ENCODE data around the gene ROBO1.
"Not testable (repeated sequence)": the region's sequence is repeated elsewhere in the genome, so short reads cannot be mapped to it uniquely, and the experiment has no call there.

ROBO1 gene

DNA sequence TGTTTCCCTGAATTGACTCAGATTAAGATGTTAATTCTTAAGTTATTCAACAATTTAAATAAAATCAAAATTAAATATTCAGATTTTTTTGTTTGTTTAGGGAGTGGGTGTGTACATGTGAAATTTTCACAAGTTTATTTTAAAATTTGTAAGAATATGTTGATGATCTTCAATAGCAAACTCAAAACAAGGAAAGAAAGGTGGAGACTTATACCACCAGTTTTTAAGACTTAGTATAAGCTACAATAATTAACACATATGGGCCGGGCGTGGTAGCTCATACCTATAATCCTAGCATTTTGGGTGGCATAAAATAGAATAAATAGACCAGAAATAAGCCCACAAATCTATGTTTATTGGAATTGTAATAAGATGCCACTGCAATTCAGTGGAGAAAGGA is 1084.5 kb downstream of the ROBO1 start:
- no peak for DNase-seq (ENCODE audit: low read depth)

DNA sequence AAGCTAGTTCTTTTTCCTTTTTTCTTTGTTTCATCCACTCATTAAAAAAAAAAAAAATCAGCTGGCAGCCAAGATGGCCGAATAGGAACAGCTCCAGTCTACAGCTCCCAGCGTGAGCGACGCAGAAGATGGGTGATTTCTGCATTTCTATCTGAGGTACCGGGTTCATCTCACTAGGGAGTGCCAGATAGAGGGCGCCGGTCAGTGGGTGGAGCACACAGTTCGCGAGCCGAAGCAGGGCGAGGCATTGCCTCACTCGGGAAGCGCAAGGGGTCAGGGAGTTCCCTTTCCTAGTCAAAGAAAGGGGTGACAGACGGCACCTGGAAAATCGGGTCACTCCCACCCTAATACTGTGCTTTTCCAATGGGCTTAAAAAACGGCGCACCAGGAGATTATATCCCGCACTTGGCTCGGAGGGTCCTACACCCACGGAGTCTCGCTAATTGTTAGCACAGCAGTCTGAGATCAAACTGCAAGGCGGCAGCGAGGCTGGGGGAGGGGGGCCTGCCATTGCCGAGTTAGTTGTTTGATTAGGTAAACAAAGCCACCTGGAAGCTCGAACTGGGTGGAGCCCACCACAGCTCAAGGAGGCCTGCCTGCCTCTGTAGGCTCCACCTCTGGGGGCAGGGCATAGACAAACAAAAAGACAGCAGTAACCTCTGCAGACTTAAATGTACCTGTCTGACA is 1092.5 kb downstream of the ROBO1 start:
- DNase-seq (ENCODE audit: low read depth): not testable (repeated sequence)

GRCh38 chr3:78670746-78671145 is 1097.1 kb downstream of the ROBO1 start:
- no peak for DNase-seq (ENCODE audit: low read depth)

GRCh38 chr3:78670094-78670493 is 1097.7 kb downstream of the ROBO1 start:
- DNase-seq (ENCODE audit: low read depth): no peak

DNA sequence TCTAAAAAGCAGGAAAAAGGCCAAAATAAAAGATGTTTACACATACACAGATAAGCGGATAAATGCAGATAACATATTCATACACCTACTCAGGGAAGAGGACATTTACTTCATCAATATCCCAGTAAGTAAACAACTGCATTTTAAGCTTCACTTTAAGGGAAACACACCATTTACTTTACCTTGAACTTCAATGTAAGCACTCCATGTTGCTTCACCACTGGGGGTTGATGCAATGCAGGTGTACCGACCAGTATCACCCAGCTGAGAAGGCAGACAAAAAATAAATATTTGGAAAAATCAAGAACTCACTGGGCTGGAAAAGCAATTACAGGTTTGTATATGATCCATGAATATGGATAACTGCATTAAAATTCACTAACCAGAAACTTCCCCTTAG is 1099.5 kb downstream of the ROBO1 start:
- no peak for DNase-seq (ENCODE audit: low read depth)

DNA sequence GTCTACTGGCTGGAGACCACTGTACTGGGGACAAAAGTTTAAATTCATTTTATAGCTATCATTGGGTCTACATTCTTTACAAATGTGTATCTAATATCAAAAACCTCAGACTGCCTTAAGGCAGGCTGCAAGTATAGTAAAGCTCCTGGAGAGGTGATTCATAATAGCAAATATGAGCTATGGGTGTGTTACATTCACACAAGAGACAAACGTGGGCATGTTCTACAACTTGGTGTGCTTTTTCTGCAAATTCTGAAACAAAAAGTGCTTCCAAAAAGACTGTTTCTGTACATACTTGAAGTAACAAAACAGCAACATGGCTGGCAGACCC is 1101.4 kb downstream of the ROBO1 start:
- DNase-seq (ENCODE audit: low read depth): no peak

DNA sequence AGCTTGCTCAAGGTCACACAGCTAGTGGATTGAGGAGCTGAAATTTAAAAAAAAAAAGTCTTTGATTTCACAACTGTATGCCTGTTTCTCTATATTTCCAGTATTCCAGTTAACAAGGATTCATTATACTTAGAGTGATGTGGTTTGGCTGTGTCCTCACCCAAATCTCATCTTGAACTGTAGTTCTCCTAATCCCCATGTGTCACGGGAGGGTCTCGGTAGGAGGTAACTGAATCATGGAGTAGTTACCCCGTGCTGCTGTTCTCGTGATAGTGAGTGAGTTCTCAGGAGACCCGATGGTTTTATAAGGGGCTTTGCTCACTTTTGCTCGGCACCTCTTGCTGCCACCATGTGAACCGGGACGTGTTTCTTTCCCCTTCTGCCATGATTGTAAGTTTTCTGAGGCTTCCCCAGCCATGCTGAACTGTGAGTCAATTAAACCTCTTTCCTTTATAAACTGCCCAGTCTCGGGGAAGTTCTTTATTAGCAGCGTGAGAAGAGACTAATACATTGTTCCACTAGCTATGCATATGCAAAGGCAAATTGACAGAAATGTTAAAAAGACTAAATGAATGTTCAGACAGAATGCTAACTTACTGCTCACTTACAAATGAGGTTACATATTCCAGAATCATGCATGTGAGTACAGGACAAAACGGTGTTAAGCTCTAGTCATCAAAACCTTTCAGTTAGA is 1101.9 kb downstream of the ROBO1 start:
- DNase-seq (ENCODE audit: low read depth): no peak

GRCh38 chr3:78665101-78665500 is 1102.7 kb downstream of the ROBO1 start:
- no peak for DNase-seq (ENCODE audit: low read depth)

- no peak for DNase-seq (ENCODE audit: low read depth)
Observed at GRCh38 chr3:78660957-78661356, 1106.8 kb downstream of the ROBO1 start.

GRCh38 chr3:78659386-78659987 is 1108.3 kb downstream of the ROBO1 start:
- no peak for DNase-seq (ENCODE audit: low read depth)

DNA sequence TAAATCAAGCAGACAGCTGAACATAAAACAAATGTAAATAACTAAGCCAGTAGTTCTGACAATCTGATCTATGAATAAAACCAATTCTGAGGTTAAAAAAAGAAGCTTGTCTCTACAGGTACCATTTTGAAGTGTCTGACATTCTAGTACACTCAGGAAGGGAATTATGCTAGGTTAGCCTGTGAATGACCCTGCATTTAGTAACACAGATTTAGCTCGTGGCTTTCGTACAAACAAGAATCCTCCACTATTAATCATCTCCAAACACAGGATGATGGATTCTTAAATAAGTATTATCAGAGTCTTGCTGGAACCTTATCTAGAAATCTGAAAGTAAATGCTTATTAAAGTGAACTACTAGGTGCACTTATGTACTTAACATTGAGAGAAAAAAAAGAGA is 1120.1 kb downstream of the ROBO1 start:
- no peak for DNase-seq (ENCODE audit: low read depth)

DNA sequence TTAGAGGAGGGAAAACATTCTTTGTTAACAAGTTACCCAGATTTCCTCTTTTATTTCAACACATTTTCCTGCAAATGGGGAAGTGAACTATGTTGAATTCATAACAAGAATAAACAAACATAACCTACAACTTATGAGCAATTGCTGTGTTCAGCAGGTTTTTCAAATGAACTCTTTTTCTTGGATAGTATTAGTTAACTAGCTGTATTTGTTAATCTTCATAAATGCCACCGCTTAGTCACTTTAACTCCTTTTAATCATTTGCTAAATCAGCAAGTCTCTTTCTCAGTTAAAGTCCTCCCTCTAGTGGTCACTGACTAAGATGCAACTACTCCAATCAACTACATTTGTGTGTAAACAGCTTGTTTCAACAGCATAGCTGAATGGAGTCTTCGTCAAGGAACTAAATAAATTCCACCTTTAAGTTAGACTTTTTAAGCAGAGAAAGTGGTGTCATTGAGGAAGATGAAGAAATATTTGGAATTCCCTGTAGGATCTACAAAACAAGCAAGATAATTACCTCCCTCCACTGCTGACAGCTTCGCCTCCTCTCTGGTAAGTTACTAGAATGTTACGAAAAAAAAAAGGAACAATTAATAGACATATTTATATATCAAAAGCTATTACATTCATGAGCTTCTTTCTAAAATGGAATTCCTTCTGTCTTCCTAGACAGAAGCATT is 1122.0 kb downstream of the ROBO1 start:
- no peak for DNase-seq (ENCODE audit: low read depth)

- DNase-seq (ENCODE audit: low read depth): no peak
Observed at GRCh38 chr3:78644847-78645246, 1123.0 kb downstream of the ROBO1 start.

DNA sequence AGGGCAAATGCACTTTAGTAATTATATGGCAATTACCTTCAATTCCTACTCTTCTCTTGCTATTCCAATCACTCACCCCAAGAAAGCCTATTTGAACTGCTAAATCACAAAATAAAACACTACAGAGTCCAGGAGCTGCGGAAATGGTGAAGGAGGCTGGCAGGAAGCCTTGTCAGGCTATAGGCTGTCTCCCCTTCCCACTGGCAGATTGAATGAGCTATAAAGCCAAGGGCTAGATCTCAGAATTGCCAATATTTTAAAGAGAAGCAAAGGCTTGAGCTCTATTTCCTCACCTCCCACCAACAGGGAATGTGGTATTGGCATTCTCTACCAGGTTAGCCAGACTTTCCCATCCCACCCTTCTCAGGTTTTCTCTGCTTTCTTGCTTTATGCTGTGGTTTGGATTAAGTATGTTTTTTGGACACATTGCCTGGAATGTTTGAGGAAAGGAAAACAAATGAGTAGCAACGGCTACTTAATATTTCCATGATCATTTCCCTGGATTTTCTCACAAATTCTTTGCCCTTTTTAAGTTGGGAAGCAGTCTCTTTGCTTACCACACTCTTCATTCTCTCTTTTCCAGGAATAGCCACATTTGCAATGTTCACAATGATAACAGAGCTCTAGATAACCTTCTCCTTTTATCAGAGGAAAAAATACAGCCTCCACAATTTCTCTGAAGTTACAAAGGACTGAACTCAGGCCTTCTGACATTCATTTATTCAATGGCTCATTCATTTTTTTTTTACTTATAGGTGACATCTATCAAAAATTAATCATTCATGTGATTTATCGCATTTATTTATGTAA is 1125.4 kb downstream of the ROBO1 start:
- DNase-seq (ENCODE audit: low read depth): no peak

GRCh38 chr3:78641703-78642102 is 1126.1 kb downstream of the ROBO1 start:
- no peak for DNase-seq (ENCODE audit: low read depth)

- no peak for DNase-seq (ENCODE audit: low read depth)
Observed at GRCh38 chr3:78634316-78634715, 1133.5 kb downstream of the ROBO1 start.

GRCh38 chr3:78633626-78634025 is 1134.2 kb downstream of the ROBO1 start:
- no peak for DNase-seq (ENCODE audit: low read depth)

DNA sequence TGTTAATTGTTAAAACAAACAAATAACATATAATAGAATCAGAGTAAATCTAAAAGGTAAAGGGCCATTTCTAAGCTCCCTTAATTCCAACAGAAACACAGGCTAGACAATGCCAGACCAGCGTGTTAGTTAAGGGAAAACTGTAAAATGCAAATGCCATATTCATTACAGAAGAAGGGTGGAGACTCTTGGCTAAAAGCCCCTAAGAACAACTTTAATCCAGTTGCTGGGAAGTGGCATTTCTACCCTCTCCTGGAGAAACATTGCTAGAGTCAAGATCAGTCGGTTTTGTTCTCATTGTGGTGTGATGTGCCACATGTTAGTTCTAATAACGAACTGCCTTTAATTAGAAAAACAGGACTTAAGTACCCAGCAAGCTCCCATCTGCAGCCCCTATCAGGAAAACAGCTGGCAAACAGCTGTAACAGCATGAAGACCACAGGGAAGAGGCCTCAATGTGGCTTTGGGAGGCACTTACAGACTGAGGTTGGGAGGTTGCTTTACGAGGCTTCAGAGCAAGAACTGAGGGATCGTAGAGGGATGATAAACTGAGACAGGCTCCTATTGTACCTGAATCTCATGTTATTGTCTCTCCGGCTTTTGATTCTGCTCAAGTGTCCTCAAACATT is 1134.8 kb downstream of the ROBO1 start:
- DNase-seq (ENCODE audit: low read depth): no peak

GRCh38 chr3:78629544-78629943 is 1138.3 kb downstream of the ROBO1 start:
- no peak for DNase-seq (ENCODE audit: low read depth)

DNA sequence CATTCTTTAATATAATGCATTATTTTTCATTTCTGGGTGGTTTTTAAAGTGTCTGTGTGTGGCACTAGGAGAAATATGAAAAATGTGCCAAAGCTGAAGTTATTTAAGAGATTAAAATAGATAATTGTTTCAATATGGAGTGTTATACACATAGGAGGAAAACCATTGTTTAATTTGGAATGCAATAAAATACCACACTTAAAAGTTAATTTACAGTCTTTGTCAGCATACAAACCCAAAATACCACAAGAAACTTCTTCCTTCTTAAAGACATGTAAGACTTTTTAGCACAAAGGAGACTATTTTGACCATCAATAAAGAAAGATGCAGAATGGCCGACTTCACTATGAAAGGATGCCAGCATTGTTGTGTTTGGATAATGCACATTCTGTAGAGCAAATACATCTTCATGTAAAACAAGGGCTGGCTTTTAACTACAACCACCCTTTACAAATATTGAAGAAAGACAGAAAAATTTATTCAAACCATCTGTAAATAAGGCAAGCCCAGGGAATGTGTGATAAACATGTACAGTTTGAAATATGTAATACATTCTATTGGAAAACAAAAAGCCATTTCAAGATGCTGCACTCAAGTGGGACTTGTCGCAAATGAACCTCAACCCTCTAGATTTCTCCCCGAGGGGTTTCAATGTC is 1146.6 kb downstream of the ROBO1 start:
- DNase-seq (ENCODE audit: low read depth): no peak

DNA sequence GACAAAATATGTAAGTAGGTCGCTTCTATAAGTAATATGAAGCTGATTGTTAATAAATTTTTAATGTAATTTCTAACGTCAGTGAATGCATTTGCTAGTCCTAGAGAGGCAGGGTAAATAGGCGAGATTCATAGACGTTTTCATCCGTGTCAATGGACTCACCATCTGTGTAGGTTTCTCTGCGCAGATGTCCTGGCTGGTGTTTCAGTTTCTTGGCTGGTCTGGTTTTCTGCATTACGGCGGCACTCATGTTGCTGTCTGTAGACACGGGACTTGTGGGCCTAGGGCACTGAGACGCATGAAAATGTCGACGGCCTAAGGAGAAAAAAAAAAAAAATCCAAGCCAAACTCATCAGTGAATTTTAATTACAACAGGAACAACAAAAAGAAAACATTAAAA is 1153.3 kb downstream of the ROBO1 start:
- DNase-seq (ENCODE audit: low read depth): no peak
